CD4-positive, alpha-beta T cell treated with Interleukin-2 at 100 ng/mL for 4 hours (primary cell): Measurements from ENCODE around the gene SASH1.
"Not testable (repeated sequence)": the region's sequence is repeated elsewhere in the genome, so short reads cannot be mapped to it uniquely, and the experiment has no call there.

Experiments
- DNase-seq: peaks from one replicate; pipeline ENCODE4 v3.0.0-alpha.2; 2020; ENCODE audit warnings: low spot score

The SASH1 gene

GRCh38 chr6:148365041-148365440, 22.4 kb downstream of the SASH1 start:
- DNase-seq: no peak

- no peak for DNase-seq
Observed at GRCh38 chr6:148367411-148368024, 24.9 kb downstream of the SASH1 start.

GRCh38 chr6:148370176-148370575, 27.5 kb downstream of the SASH1 start:
- DNase-seq: no peak

- no peak for DNase-seq
Observed at GRCh38 chr6:148374040-148374774, 31.6 kb downstream of the SASH1 start.

- no peak for DNase-seq
Observed at GRCh38 chr6:148375401-148375800, 32.8 kb downstream of the SASH1 start.

GRCh38 chr6:148379481-148379880, 36.8 kb downstream of the SASH1 start:
- no peak for DNase-seq

GRCh38 chr6:148379966-148380713, 37.5 kb downstream of the SASH1 start:
- DNase-seq: no peak

- DNase-seq: not testable (repeated sequence)
Observed at GRCh38 chr6:148382051-148382450, 39.4 kb downstream of the SASH1 start.

- DNase-seq: no peak
Observed at GRCh38 chr6:148382861-148383260, 40.2 kb downstream of the SASH1 start.

GRCh38 chr6:148383658-148384368, 41.2 kb downstream of the SASH1 start:
- DNase-seq: no peak

- DNase-seq: no peak
Observed at GRCh38 chr6:148385379-148385778, 42.7 kb downstream of the SASH1 start.

- no peak for DNase-seq
Observed at GRCh38 chr6:148388521-148388920, 45.9 kb downstream of the SASH1 start.

GRCh38 chr6:148389086-148389485, 46.4 kb downstream of the SASH1 start:
- no peak for DNase-seq

- DNase-seq: no peak
Observed at GRCh38 chr6:148389917-148390316, 47.3 kb downstream of the SASH1 start.

- not testable (repeated sequence) for DNase-seq
Observed at GRCh38 chr6:148392127-148392526, 49.5 kb downstream of the SASH1 start.

GRCh38 chr6:148392671-148393070, 50.0 kb downstream of the SASH1 start:
- DNase-seq: no peak

- no peak for DNase-seq
Observed at GRCh38 chr6:148395583-148396101, 53.0 kb downstream of the SASH1 start.

GRCh38 chr6:148396411-148396810, 53.8 kb downstream of the SASH1 start:
- no peak for DNase-seq

GRCh38 chr6:148396926-148397325, 54.3 kb downstream of the SASH1 start:
- no peak for DNase-seq

GRCh38 chr6:148398244-148398643, 55.6 kb downstream of the SASH1 start:
- no peak for DNase-seq

- DNase-seq: no peak
Observed at GRCh38 chr6:148398678-148399077, 56.0 kb downstream of the SASH1 start.

GRCh38 chr6:148401571-148401970, 58.9 kb downstream of the SASH1 start:
- no peak for DNase-seq
